Lung (tissue), 16 donors: ENCODE data around the gene RPTN. TPM values are rescaled to one million over a fixed set of nuclear protein-coding genes. Genes with fewer than 3 reads are reported as not detected.

Source experiments
- ATAC-seq: fragments of 200-7000 bp; cut with Tn5 transposase; one replicate; pipeline ENCODE4 v1.9.1; 2020; ENCODE audit warnings: moderate number of reproducible peaks; ENCODE audit not compliant: insufficient read depth, low FRiP score
- DNase-seq, 3 donors: peaks; one replicate each; pipeline ENCODE4 v3.0.0-alpha.2; 2013 to 2017
- H3K27ac ChIP-seq, 2 donors: one replicate each; pipeline ENCODE4 v1.5.1; 2013; ENCODE audit warnings: mild to moderate bottlenecking in 2 of 2, moderate library complexity in 2 of 2, control low read depth in 1 of 2, inconsistent platforms in 1 of 2, low read depth in 1 of 2, low read length in 1 of 2
- H3K27me3 ChIP-seq, 3 donors: one replicate each; pipeline ENCODE4 v1.5.1; 2013; ENCODE audit warnings: low read length in 2 of 3; ENCODE audit not compliant: control insufficient read depth in 3 of 3, insufficient read depth in 3 of 3
- H3K36me3 ChIP-seq, 4 donors: one replicate each; pipeline ENCODE4 v1.5.1; 2013; ENCODE audit warnings: low read length in 4 of 4, mild to moderate bottlenecking in 1 of 4, moderate library complexity in 1 of 4; ENCODE audit not compliant: control insufficient read depth in 4 of 4, insufficient read depth in 4 of 4
- H3K4me1 ChIP-seq, 5 donors: one replicate each; pipeline ENCODE4 v1.5.1; 2013; ENCODE audit warnings: low read length in 5 of 5, mild to moderate bottlenecking in 2 of 5, moderate library complexity in 1 of 5; ENCODE audit not compliant: control insufficient read depth in 5 of 5, insufficient read depth in 5 of 5
- H3K4me3 ChIP-seq: one replicate; pipeline ENCODE4 v1.5.1; 2013; ENCODE audit warnings: mild to moderate bottlenecking, control low read depth, moderate library complexity
- H3K9ac ChIP-seq, 2 donors: one replicate each; pipeline ENCODE4 v1.5.1; 2013; ENCODE audit warnings: low read length in 2 of 2, control low read depth in 1 of 2; ENCODE audit not compliant: insufficient read depth in 1 of 2
- H3K9me3 ChIP-seq, 4 donors: one replicate each; pipeline ENCODE4 v1.5.1; 2013; ENCODE audit warnings: low read length in 3 of 4, mild to moderate bottlenecking in 1 of 4, moderate library complexity in 1 of 4; ENCODE audit not compliant: control insufficient read depth in 4 of 4, insufficient read depth in 3 of 4
- WGBS, 2 donors: extraction: QIAGEN DNeasy Blood & Tissue Kit; methylation state at CpG; one replicate each; pipeline ENCODE4 v1.1.7; 2013; 5-methylcytosine and 5-hydroxymethylcytosine counted together
- long read RNA-seq, 5 donors: transcript quantifications; one replicate each; lab custom pipeline, GENCODE V29; 2026
- polyA plus RNA-seq, 2 donors: library from polyadenylated mRNA; stranded (reverse); fragments of 200-250 nt; gene quantifications; one replicate each; pipeline ENCODE4 v1.2.1, GENCODE V29; 2013
- total RNA-seq, 2 donors: library from RNA; depleted of rRNA in 1 of 2; stranded (reverse); fragments of >200 nt in 1 of 2; gene quantifications; one replicate each; pipeline ENCODE4 v1.2.1, GENCODE V29; 2014 to 2021
- TF ChIP-seq, protein P1 (sequence below): IDR thresholded peaks from 2 replicates; pipeline ENCODE4 v1.5.1; 2012; ENCODE audit warnings: mild to moderate bottlenecking; ENCODE audit errors: control extremely low read depth, extremely low read depth
- donor health status: control.
- donor health status: control.
- donor health status: Bipolar disorder and iron deficiency.
- donor health status: healthy.
- donor health status: DM: yes; HTN: yes; CAD: no.

RPTN gene, protein sequence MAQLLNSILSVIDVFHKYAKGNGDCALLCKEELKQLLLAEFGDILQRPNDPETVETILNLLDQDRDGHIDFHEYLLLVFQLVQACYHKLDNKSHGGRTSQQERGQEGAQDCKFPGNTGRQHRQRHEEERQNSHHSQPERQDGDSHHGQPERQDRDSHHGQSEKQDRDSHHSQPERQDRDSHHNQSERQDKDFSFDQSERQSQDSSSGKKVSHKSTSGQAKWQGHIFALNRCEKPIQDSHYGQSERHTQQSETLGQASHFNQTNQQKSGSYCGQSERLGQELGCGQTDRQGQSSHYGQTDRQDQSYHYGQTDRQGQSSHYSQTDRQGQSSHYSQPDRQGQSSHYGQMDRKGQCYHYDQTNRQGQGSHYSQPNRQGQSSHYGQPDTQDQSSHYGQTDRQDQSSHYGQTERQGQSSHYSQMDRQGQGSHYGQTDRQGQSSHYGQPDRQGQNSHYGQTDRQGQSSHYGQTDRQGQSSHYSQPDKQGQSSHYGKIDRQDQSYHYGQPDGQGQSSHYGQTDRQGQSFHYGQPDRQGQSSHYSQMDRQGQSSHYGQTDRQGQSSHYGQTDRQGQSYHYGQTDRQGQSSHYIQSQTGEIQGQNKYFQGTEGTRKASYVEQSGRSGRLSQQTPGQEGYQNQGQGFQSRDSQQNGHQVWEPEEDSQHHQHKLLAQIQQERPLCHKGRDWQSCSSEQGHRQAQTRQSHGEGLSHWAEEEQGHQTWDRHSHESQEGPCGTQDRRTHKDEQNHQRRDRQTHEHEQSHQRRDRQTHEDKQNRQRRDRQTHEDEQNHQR
- not detected for total RNA-seq
- not detected for polyA plus RNA-seq
- long read RNA-seq, donor 1, result 0 reads
- long read RNA-seq, donor 2, result 0 reads
- long read RNA-seq, donor 3, result 0 reads
- long read RNA-seq, donor 4, result 0 reads
- long read RNA-seq, donor 5, result 0 reads

DNA sequence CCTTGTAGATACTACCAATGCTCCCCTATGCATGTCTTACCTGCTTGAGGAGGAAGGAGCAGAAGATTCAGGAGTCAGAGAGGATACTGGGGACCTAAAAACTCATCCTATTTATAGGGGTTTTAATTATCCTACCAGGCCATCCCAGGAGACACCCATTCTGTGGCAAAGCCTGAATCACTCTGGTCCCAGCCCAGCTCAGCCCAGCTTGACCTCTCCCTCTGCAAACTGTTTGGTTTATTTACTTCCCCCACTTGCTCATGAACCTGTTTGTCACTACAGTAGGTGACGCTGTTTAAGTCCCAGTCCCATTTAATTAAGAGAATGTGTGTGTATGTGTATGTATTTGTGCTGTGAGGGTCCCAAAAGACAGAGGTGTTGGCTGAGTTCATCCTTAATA, at the start of gene RPTN:
Gene RPTN (minus strand): TSS at position 85 of the 400 bp plus-strand sequence. CDS start 1,339 bp downstream, outside the sequence.
- no peak within 1 kb of the TSS for H3K4me3 ChIP-seq
- H3K4me1 ChIP-seq, result no peaks in the 10 kb centered on the region
- WGBS, 2 donors, result 76 to 97% methylated on average over 1 of the region's 1 CpG
- H3K36me3 ChIP-seq, result no peaks in the 10 kb centered on the region
- ATAC-seq, result no peak
- peaks cover 0 to 3% (median 0%) of the 10 kb centered on the region in 4 donors for H3K9me3 ChIP-seq
- no peak for DNase-seq
- no peak within 1 kb of the TSS for H3K27ac ChIP-seq
- H3K27me3 ChIP-seq, result no peaks in the 10 kb centered on the region
- TF ChIP-seq, protein P1, sequence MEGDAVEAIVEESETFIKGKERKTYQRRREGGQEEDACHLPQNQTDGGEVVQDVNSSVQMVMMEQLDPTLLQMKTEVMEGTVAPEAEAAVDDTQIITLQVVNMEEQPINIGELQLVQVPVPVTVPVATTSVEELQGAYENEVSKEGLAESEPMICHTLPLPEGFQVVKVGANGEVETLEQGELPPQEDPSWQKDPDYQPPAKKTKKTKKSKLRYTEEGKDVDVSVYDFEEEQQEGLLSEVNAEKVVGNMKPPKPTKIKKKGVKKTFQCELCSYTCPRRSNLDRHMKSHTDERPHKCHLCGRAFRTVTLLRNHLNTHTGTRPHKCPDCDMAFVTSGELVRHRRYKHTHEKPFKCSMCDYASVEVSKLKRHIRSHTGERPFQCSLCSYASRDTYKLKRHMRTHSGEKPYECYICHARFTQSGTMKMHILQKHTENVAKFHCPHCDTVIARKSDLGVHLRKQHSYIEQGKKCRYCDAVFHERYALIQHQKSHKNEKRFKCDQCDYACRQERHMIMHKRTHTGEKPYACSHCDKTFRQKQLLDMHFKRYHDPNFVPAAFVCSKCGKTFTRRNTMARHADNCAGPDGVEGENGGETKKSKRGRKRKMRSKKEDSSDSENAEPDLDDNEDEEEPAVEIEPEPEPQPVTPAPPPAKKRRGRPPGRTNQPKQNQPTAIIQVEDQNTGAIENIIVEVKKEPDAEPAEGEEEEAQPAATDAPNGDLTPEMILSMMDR, result no peak
- no peak within 1 kb of the TSS for H3K9ac ChIP-seq

- H3K36me3 ChIP-seq, result no peaks in the 10 kb centered on the region
- no peak overlapping the region for H3K9ac ChIP-seq
- H3K27ac ChIP-seq, result no peak overlapping the region
- TF ChIP-seq, protein P1, result no peak
- H3K9me3 ChIP-seq, result no peaks in the 10 kb centered on the region
- no peak for ATAC-seq
- no peaks in the 10 kb centered on the region for H3K4me1 ChIP-seq
- H3K4me3 ChIP-seq, result no peak overlapping the region
- DNase-seq, result no peak
- no peaks in the 10 kb centered on the region for H3K27me3 ChIP-seq
These were observed 40.0 kb upstream of the RPTN start for GRCh38 chr1:152198982-152199381.

DNA sequence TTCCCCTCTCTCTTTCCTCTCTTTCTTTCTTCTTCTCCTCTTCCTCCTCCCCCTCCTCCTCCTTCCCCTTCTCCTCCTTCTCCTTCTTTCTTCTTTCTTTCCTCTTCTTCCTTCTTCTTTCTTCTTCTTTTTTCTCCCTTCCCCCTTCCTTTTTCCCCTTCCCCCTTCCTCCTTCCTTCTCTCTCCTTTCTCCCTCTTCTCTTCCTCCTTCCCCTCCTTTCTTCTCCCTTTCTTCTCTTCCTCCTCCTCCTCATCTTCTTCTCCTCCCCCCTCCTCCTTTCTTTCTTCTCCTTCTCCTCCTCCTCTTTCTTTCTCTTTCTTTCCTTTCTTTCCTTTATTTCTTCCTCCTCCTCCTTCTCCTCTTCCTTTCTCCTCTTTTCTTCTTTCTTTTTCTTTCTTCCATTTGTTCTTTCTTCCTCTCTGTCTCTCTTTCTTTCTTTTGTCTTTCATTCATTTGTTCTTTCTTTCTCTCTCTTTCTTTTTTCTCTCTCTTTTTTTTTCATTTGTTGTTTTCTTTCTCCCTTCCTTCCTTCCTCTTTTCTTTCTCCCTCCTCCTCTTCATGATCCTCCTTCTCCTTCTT, 38.4 kb upstream of the RPTN start:
- Histone ChIP-seq H3K27ac (no peak overlapping the region), H3K9me3 (no peaks in the 10 kb centered on the region), H3K4me3 (no peak overlapping the region), H3K36me3 (no peaks in the 10 kb centered on the region), H3K4me1 (no peaks in the 10 kb centered on the region), H3K27me3 (no peaks in the 10 kb centered on the region), H3K9ac (no peak overlapping the region)
- DNase-seq (no peak), ATAC-seq (no peak)
- TF ChIP-seq, protein P1, result no peak
